IPS-NIHi11 (cell line): ENCODE results near the gene CCL20.
"Not testable (repeated sequence)": the region's sequence is repeated elsewhere in the genome, so short reads cannot be mapped to it uniquely, and the experiment has no call there.

Source experiments
- DNase-seq: peaks from one replicate; pipeline ENCODE4 v3.0.0; 2012; ENCODE audit warnings: mixed read lengths, low spot score

Gene CCL20

DNA sequence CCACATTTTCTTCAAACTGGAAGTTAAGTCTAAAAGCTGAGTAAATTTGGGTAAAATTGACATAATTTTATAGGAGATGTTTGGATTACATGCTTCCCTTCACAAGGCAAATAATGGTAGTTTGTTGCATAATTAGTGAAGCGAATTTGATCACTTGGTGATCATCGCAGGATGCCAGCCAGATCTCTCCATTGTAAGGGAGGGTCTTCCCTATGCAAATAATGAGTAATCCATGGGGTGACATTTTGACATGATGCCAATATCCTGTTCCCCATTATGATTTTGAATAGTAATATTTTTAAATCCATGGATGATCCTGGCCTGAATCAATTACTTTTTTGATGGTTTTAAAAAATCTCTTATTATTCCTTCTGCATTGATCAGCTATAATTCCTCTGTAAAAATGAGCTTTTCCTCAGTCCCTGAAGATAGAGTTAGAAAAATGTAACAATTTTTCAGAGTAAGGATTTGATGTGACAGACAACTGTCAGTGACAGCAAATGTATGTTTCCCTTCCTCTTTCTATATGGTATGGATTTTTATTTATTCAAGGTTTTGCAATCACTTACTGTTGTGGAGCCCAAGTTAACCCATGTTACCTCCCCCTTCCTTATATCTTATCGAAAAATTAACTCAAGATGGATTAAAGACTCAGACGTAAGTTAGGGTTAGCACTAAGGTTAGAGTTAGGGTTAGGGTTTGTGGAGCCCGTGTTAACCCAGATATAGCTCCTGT is 21.4 kb downstream of the CCL20 start:
- no peak for DNase-seq

DNA sequence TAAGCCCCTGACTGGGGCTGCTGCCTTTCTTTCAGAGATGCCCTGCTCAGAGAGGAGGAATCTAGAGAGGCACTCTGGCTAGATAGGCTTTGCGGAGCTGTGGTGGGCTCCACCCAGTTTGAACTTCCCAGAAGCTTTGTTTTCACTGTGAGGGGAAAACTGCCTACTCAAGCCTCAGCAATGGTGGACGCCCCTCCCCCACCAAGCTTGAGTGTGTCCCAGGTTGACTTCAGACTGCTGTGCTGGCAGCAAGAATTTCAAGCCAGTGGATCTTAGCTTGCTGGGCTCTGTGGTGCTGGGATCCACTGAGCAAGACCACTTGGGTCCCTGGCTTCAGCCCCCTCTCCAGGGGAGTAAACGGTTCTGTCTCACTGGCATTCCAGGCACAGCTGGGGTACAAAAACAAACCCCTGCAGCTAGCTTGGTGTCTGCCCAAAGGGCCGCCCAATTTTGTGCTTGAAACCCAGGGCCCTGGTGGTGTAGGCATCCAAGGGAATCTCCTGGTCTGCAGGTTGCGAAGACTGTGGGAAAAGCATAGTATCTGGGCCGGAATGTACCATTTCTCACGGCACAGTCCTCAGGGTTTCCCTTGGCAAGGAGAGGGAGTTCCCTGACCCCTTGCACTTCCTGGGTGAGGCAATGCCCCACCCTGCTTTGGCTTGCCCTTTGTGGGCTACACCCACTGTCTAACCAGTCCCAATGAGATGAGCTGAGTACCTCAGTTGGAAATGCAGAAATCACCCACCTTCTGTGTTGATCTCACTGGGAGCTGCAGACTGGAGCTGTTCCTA is 25.9 kb downstream of the CCL20 start:
- not testable (repeated sequence) for DNase-seq

DNA sequence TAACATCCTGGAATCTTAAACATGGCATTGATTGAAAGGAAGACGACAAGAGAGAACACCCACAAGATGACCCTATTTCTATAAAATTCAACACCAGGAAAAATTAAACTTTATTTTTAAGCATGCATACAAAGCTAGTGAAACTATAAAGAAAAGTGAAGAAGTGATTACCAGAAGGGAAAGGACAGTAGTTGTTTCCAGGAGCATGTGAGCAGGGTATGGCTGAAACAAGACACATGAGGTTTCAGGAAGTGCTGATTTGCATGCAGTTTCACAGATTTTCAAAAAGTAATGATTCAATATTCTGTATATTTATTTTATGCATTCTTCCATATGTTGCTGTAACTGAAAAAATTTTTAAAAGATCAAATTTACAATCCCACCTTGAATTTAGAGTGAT is 33.2 kb downstream of the CCL20 start:
- DNase-seq: no peak

DNA sequence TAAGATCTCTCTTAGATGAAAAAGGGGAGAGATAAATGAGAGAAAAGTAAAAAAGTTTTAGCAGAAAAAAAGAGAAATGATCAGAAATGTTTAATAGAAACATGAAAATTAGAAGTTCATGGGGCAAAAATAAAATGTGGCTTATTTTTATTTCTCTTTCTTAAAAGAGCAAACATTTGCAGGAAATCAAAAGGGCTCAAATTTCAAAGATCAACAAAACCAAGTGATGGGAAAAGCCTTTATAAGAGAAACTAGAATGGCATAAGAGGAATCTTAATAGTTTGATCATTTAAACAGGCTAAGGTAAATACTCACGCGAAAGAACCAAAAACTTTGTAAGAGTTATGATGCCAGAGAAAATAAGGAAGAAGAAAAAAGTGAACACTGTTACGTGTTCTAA is 34.5 kb downstream of the CCL20 start:
- no peak for DNase-seq

DNA sequence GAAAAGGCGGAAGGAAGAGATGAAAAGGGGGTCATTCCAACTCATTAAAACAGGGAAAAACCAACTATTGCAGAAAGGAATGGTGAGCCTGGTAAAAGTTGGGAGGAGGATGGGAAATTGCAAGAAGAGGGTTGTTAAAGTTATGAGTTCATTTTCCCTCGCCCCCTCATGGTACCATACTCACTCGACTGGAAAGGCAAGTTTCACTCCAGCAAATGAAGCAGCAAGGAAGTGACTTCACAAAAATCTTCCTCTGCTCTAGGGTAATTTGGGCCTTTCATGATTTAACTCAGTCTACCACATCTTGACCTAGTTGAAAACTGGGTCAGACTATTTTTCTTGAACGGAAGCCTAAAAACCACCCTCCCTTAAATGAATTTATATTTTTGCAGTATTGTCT is 34.9 kb downstream of the CCL20 start:
- no peak for DNase-seq

DNA sequence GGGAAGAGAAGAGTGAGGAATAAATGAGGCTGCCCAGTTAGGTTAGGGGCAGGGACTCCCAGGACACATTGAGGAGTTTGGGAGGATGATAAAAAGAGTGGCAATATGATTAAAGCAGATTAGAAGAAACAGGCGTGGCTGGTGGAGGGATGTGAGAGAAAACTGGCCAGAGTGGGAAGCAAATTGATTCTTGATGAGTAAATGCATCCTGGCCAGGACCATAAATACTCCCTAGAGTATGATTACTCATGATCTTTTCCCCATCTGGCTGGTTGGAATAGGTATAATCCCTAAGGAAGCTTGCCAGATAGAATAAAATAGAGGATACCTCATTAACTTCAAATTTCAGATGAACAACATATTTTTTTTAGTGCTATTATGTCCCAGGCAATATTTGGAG is 36.3 kb downstream of the CCL20 start:
- DNase-seq: no peak

DNA sequence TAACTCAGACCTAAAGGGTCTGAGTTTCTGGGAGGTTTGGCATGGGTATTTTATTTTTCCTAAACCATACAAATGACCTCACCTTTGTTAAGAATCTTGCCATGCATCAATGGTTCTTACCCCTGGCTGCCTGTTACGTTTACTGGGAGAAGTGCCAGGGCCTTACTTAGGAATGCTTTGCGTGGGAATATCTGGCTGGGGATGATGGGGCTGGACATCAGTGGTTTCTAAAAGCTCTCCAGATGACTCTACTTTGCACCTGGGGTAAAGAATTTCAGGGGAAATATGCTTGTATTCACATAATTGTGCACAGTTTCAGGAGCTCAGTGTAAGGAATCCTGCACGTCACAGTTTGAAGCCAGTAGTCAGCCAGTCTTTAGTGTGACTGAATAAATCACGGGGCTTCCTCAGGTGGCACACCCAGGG is 39.6 kb downstream of the CCL20 start:
- DNase-seq: no peak

DNA sequence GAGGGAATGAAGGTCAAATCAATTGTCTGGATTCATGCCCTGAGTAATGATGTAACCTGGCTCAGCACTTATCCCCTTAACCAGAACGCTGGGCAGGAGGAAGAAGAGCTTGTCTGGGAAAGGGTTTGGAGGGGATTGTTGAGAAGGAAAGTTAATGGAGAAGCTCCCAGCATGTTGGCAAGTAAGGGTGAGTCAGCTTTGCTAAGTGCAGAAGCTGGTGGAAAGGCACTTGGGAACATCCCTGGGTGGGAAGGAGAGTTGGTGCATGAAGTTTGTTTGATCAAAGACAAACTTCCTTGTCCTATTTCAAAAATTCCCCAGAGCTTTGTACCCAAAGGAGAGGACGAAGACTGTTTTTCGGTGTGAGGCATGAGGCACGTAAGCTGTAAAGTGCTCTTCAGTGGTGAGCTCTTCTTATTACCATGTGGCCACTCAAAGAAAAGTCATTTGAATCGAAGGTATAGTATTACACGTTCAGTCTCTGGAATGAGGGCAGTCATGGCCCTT is 40.2 kb downstream of the CCL20 start:
- no peak for DNase-seq

DNA sequence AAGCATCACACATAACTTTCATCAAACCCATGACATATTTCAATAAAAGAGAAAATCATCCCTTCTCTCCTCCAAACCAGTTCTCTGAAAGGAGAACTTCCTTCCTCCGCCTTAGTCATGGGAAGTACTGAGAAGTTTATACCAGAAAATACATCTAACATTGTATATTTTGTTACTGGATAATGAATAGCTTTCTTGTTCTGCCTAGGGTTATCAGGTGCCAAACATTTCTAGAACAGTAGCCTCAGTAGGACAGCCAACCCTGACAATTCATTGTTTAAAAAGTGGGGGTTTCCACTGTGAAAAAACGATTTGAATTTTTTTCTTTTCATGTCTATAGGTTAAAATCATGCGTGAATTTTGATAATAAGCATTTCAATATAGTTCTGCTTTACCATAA is 41.8 kb downstream of the CCL20 start:
- no peak for DNase-seq

DNA sequence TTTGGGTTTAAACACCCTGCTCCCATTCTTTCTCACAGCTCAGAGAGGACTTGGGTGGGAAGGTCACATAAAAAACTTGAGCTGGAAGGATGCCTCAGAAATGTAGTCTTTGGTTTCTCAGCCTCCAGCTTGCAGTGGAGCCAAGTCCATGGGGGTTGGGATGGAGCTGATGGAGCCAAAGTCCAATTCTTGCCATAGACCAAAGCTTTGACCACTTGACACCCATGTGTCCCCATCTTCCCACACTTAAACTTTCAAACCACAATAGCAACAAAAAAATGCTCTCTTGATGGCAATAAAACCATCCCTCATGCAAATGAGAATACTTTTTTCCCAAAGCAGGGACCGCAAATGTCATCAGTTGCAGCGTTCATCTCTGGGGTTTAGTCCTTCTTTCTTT is 43.1 kb downstream of the CCL20 start:
- no peak for DNase-seq

DNA sequence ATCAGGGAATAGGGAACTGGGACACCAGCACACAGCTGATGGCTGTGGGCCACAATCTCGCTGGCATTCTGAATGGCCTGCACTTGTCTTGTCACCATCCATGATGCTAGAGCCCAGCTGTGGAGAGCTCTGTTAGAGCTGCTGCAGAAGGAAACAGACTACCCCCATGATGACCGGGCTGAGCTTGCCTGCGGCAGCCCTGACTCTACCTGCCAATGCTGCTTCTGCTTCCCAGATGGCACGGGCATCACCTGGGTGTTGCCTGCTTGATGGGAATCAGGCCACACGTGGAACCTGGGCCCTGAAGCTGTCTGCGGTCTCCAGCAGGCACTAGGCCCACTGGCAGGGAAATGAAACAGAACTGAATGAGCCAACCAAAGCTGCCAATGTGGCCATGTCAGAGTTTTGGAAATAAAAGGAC is 46.6 kb downstream of the CCL20 start:
- DNase-seq: no peak

DNA sequence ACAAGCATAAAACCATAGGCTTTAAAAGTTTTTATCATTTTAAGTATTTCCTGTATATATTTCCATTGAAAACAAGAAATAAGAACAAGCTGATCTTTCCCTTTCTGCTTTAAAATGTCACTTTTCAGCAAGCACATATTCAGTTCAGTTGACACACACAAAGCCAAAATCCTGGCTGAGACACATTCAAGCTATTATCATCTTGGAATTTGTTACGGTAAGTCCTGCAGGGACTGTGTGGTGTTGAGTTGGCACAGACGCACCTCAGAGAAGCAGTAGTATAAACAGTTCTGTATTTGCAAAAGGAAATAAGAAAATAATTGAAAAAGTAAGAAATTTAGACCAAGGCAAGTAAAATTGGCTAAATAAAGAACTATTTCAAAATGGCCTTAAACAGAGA is 47.4 kb downstream of the CCL20 start:
- DNase-seq: no peak

DNA sequence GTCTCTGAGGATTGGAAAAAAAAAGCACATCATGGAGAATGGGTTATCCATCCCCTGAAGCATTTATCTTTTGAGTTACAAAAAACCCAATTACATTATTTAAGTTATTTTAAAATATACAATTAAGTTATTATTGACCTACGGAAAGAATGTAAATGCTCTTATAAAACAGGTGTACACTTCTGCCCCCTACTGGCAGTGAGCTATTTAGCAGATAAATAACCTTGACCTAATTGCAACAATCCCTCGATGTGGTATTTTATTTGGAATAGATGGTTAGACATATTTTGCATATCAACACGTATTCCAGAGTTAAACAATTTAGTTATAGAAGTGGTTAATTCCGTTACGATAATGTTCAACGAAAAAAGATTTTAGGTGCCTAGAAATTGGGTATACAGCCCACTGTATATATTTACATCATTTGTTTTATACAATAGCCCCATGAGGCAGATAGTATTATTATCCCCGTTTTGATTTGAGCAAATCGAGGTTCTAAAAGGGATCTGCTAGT is 48.6 kb downstream of the CCL20 start:
- peak; percentile 48 for DNase-seq

DNA sequence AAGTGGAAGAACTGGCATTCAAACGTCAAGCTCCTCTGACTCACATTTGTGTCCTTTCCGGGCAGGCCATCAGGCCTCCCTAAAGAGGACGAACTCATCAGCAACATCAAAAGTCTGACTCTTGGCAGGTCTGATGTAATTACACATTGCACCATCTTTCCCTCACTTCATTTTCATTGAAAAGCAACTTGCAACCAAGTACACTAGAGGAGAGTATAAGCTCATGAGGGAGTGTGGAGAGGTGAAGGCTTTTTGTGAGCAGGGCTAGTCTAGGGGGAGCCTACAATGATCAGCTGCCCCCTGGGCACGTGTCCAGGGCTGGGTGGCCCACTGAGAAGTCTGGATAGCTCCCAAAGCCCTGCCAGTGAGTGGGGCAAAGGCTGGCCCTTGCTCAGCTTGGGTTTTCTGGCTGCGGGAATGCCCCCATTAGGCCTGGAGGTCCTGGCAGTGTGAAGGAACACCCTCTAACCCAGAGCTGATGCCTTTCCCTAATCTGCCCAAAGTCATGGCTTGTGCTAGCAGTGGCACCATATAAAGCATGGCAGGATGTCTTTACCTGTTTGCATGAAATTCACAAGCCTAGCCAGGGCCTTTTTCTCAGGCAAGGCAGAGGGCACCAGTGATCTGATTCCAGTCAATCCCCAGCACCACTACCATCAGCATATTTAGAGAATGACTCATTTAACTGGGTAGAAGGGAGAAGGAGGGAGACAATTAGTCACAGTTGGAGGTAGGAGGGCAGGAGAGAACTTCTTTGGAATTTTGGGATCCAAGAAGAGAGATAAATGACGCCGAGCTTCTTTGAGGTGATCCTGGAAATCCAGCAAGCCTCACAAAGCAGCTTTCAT is 49.3 kb downstream of the CCL20 start:
- DNase-seq: peak; percentile 43

DNA sequence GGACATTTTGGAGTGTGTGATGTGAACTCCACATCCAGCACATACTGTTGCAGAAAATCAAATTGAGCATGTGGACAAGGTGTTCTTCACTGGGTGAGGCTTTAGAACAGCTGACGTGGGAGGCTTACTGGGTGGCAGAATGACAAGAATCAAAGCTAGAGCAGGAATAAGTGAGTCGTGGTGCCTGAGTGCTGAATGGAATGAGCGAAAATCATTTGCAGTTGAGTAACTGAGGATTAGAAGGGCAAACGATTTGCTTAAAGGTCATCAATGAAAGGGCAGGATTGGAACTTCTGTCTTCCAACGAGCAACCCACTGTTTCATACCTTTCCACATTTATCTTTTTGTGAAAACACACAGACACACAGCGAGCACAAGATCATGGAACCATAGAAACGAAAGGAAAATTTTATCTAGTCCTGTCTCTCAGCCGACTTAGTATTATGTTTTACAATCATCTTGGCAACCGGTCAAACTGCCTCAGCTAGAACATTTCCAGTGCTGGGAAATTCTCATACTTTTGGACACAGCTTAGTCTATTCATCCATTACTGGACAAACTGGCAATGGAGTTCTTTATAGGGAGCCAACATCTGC is 50.6 kb downstream of the CCL20 start:
- DNase-seq: no peak

DNA sequence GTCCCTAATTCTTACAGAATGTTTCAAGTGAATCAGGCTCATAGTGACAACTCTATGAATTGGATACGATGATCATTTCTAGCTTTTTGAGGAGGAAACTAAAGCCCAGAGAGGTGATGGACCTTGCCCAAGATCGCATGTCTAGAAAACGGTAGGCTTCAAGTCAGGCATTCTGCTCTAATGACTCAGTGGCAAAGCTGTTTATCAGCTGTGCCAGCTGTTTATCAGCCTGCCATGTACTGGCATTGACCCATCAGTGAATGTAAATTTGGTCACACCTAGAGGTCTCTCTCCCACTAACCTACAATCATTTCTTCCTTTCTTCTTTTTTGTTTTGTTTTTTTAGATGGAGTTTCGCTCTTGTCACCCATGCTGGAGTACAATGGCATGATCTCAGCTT is 51.6 kb downstream of the CCL20 start:
- DNase-seq: no peak
